K562 (cell line): ENCODE measurements around the gene NEMP2. TPM values are rescaled to one million over a fixed set of nuclear protein-coding genes. Genes with fewer than 3 reads are reported as not detected.

Experiments used
- ARID1B ChIP-seq: fragments of 450-650 bp; IDR thresholded peaks from 2 replicates; pipeline ENCODE4 v1.6.1; 2016; ENCODE audit warnings: antibody characterized with exemption, mild to moderate bottlenecking, inconsistent platforms
- ATF6 ChIP-seq: sonication (generic); formaldehyde crosslinking; IDR thresholded peaks from 2 replicates; pipeline ENCODE4 v1.4.0; 2020; ENCODE audit warnings: mild to moderate bottlenecking, missing genetic modification reagents
- C11orf30 ChIP-seq: fragments of 450-650 bp; IDR thresholded peaks from 2 replicates; pipeline ENCODE4 v1.6.1; 2016; ENCODE audit warnings: low read depth, mild to moderate bottlenecking
- CTBP1 ChIP-seq: fragments of 450-650 bp; IDR thresholded peaks from 2 replicates; pipeline ENCODE4 v1.6.1; 2016; ENCODE audit warnings: borderline replicate concordance
- DPF2 ChIP-seq: fragments of 450-650 bp; IDR thresholded peaks from 2 replicates; pipeline ENCODE4 v1.6.1; 2016
- EP300 ChIP-seq: IDR thresholded peaks from 2 replicates; pipeline ENCODE4 v1.6.1; 2012; ENCODE audit warnings: low read length, improper control_type of control experiment
- EZH2 ChIP-seq: IDR thresholded peaks from 2 replicates; pipeline ENCODE4 v1.6.1; 2012; ENCODE audit warnings: low read depth, mild to moderate bottlenecking, inconsistent platforms, low read length, borderline replicate concordance
- FOSL1 ChIP-seq: fragments of 200-800 bp; sonication (Bioruptor generic); conservative IDR thresholded peaks from 2 replicates; pipeline ENCODE4 v1.6.1; 2016; ENCODE audit warnings: missing genetic modification characterization, missing compliant biosample characterization
- FOXK2 ChIP-seq, 2 experiments: fragments of 450-650 bp; IDR thresholded peaks in 1 of 2; conservative IDR thresholded peaks in 1 of 2; 2 replicates each; pipeline ENCODE4 v1.6.1; 2016; ENCODE audit warnings: low read depth in 2 of 2, mild to moderate bottlenecking in 1 of 2
- HDGF ChIP-seq: fragments of 450-650 bp; IDR thresholded peaks from 2 replicates; pipeline ENCODE4 v1.6.1; 2016
- IFI16 ChIP-seq: fragments of 250-450 bp; sonication (Bioruptor Pico); IDR thresholded peaks from 2 replicates; pipeline ENCODE4 v2.1.2; 2022; ENCODE audit warnings: mild to moderate bottlenecking, inconsistent platforms
- MAFF ChIP-seq: IDR thresholded peaks from 2 replicates; pipeline ENCODE4 v1.6.1; 2012; ENCODE audit warnings: low read length, improper control_type of control experiment
- MNT ChIP-seq, 2 experiments: fragments of 450-650 bp; conservative IDR thresholded peaks; 2 replicates each; pipeline ENCODE4 v1.6.1; 2017; ENCODE audit warnings: mild to moderate bottlenecking in 2 of 2, moderate library complexity in 2 of 2
- NFE2 ChIP-seq: IDR thresholded peaks from 2 replicates; pipeline ENCODE4 v1.6.1; 2014; ENCODE audit warnings: antibody characterized with exemption, low read depth
- RCOR1 ChIP-seq, 2 experiments: IDR thresholded peaks; 2 replicates each; pipeline ENCODE4 v1.6.1; 2012; ENCODE audit warnings: low read depth in 2 of 2, low read length in 2 of 2, borderline replicate concordance in 1 of 2, improper control_type of control experiment in 1 of 2
- SMARCE1 ChIP-seq: fragments of 450-650 bp; IDR thresholded peaks from 2 replicates; pipeline ENCODE4 v1.7.1; 2016; ENCODE audit warnings: mild to moderate bottlenecking
- TEAD4 ChIP-seq, 2 experiments: sonication (generic) in 1 of 2; formaldehyde crosslinking in 1 of 2; IDR thresholded peaks; 2 replicates each; pipeline versions ENCODE4 v1.6.1 to v1.8.0; 2012 to 2022; ENCODE audit warnings: borderline replicate concordance in 1 of 2, inconsistent platforms in 1 of 2, low read length in 1 of 2, mild to moderate bottlenecking in 1 of 2, missing genetic modification reagents in 1 of 2
- ZNF134 ChIP-seq: fragments of 250-450 bp; sonication (Bioruptor Pico); conservative IDR thresholded peaks from 2 replicates; pipeline ENCODE4 v1.4.0; 2020
- ZNF436 ChIP-seq: fragments of 250-450, 450-650 bp; sonication (Bioruptor Pico); formaldehyde crosslinking; IDR thresholded peaks from 2 replicates; pipeline ENCODE4 v1.7.0; 2020; ENCODE audit warnings: mild to moderate bottlenecking
- polyA plus RNA-seq, 8 experiments: library from polyadenylated mRNA; depleted of rRNA in 4 of 8; stranded (reverse) in 5 of 8; unstranded in 3 of 8; fragments of >200 nt; fragmentation: Nextera tagmentation in 2 of 8; fragmentation: Illumina TruSeq in 1 of 8; extraction: Ambion mirVana in 2 of 8; extraction: Trizol in 1 of 8; gene quantifications; 2 replicates each; pipeline versions ENCODE4 v1.2.1 to v1.2.3, GENCODE V29; 2011 to 2014; ENCODE audit warnings: inconsistent platforms in 1 of 8, missing spikeins in 1 of 8
- total RNA-seq, 7 experiments: library from RNA; depleted of rRNA in 6 of 7; stranded (reverse); fragments of >200 nt in 6 of 7; fragmentation: Illumina TruSeq in 2 of 7; extraction: Trizol in 2 of 7; gene quantifications; 2 replicates each; pipeline versions ENCODE4 v1.2.1 to v1.2.3, GENCODE V29; 2011 to 2021; ENCODE audit warnings: low replicate concordance in 1 of 7
- TF ChIP-seq, protein P1 (sequence below): fragments of 250-450 bp; sonication (Bioruptor Pico); IDR thresholded peaks from 2 replicates; pipeline ENCODE4 v1.5.0; 2020; ENCODE audit warnings: mild to moderate bottlenecking, borderline replicate concordance
- TF ChIP-seq, protein P2 (sequence below): IDR thresholded peaks from 2 replicates; pipeline ENCODE4 v1.6.1; 2012; ENCODE audit warnings: low read depth, low read length, improper control_type of control experiment, borderline replicate concordance

Gene NEMP2
- total and polyA plus RNA-seq, 9 of the 15 experiments (the other 6 are each of a cell fraction or from before 2014, with no cell fraction given): 0.32 to 3.0 (median 1.7) TPM

DNA sequence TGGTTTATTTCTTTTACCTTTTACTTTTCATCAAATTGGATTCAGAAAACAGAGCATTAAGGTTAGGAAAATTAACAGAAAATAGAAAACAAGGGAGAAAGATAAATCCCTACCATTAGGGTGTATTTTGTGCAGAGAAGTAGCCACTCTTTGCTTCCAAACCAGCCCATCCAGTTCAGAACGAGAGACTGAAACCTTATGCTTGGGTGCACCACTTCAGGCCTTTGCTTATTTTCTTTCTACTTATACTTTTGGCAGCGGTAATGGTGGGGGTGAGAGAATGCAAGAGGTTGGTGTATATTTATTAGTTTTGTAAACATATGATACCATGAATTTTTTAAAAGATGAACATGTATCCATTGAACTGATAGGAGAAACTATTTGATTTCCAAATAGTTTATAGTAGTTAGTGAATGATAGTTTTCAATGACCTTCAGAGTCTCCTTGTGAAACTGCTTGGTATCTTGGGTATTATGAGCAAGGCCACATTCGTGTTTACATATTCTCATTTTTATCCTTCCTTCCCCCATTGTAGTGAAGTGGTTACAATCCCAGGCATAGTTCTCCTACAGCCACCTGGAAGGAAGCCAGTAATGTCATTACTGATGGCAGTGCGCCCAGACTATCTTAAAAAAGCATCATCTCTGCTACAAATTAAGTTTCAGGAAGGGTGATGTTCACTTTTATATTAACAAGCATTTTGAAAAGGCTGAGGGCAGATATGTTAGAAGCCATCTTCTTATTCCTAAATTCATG is 65.5 kb downstream of the NEMP2 start (continued):
- TF ChIP-seq, protein P1, sequence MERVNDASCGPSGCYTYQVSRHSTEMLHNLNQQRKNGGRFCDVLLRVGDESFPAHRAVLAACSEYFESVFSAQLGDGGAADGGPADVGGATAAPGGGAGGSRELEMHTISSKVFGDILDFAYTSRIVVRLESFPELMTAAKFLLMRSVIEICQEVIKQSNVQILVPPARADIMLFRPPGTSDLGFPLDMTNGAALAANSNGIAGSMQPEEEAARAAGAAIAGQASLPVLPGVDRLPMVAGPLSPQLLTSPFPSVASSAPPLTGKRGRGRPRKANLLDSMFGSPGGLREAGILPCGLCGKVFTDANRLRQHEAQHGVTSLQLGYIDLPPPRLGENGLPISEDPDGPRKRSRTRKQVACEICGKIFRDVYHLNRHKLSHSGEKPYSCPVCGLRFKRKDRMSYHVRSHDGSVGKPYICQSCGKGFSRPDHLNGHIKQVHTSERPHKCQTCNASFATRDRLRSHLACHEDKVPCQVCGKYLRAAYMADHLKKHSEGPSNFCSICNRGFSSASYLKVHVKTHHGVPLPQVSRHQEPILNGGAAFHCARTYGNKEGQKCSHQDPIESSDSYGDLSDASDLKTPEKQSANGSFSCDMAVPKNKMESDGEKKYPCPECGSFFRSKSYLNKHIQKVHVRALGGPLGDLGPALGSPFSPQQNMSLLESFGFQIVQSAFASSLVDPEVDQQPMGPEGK (CRISPR knock-in tag): no peak
- TF ChIP-seq TEAD4 (IDR thresholded peaks at IDR 0.05; ENCODE audit: low read length): peak; percentile 58; the same call in 1 of the 2 replicates
- no peak for TF ChIP-seq TEAD4 (CRISPR knock-in tag; IDR thresholded peaks at IDR 0.05; ENCODE audit: borderline replicate concordance)
- no peak for TF ChIP-seq HDGF
- peak; percentile 52; the same call in 1 of the 2 replicates for TF ChIP-seq EP300
- peak; percentile 88 for TF ChIP-seq DPF2
- peak; percentile 62 for TF ChIP-seq MAFF
- peak; percentile 82 for TF ChIP-seq NFE2
- TF ChIP-seq FOSL1 (tag): peak; percentile 44; the same call in 1 of the 2 replicates
- TF ChIP-seq, protein P2, sequence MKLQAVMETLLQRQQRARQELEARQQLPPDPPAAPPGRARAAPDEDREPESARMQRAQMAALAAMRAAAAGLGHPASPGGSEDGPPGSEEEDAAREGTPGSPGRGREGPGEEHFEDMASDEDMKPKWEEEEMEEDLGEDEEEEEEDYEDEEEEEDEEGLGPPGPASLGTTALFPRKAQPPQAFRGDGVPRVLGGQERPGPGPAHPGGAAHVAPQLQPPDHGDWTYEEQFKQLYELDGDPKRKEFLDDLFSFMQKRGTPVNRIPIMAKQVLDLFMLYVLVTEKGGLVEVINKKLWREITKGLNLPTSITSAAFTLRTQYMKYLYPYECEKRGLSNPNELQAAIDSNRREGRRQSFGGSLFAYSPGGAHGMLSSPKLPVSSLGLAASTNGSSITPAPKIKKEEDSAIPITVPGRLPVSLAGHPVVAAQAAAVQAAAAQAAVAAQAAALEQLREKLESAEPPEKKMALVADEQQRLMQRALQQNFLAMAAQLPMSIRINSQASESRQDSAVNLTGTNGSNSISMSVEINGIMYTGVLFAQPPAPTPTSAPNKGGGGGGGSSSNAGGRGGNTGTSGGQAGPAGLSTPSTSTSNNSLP: peak; percentile 73; the same call in 1 of the 2 replicates
- TF ChIP-seq CTBP1: peak; percentile 64; the same call in 1 of the 2 replicates
- peak; percentile 67 to 79; a peak in 2 of 4 replicates for TF ChIP-seq FOXK2 (conservative IDR thresholded peaks at IDR 0.05 in 1 of 2, IDR thresholded peaks at IDR 0.05 in 1 of 2; ENCODE audit: low read depth in 2 of 2)
- peak; percentile 67 for TF ChIP-seq C11orf30
- no peak for TF ChIP-seq ZNF436 (CRISPR knock-in tag)
- TF ChIP-seq ZNF134: no peak
- TF ChIP-seq ARID1B: peak; percentile 77
- 0 out of 4 replicates have a peak, but pooled peaks of 1 of the 2 experiments have one; percentile 12 for TF ChIP-seq MNT (conservative IDR thresholded peaks at IDR 0.05)
- no peak for TF ChIP-seq ATF6
- TF ChIP-seq IFI16 (CRISPR knock-in tag): no peak
- no peak for TF ChIP-seq EZH2
- TF ChIP-seq SMARCE1: peak; percentile 81
- peak in 1 of 2 experiments; percentile 74; a peak in 2 of 4 replicates for TF ChIP-seq RCOR1 (IDR thresholded peaks at IDR 0.05; ENCODE audit: borderline replicate concordance in 1 of 2, low read depth in 2 of 2, low read length in 2 of 2)
